Measurements from ENCODE around the gene ZNF3. TPM values are rescaled to one million over a fixed set of nuclear protein-coding genes. Genes with fewer than 3 reads are reported as not detected.
A peak's percentile ranks its signal among the peaks of the same experiment; 100 is the strongest.

ZNF3 gene
- total RNA-seq, 1 donor from 2014 or later = 12.9 TPM

GRCh38 chr7:100126931-100127865, 45.7 kb upstream of the ZNF3 start, which contains the start of gene MBLAC1:
MBLAC1 (plus strand) TSS chr7:100126967; CDS start chr7:100127396, 429 bp downstream.
- intact Hi-C loops (cut with micrococcal nuclease) = no loop called here
- TF ChIP-seq CTCF (IDR thresholded peaks at IDR 0.05; ENCODE audit: borderline replicate concordance) = no peak
- peaks cover 6% of the 10 kb centered on the region for H3K36me3 ChIP-seq
- peak within 1 kb of the TSS; percentile 99 for H3K4me3 ChIP-seq
- no peaks in the 10 kb centered on the region for H3K27me3 ChIP-seq (ENCODE audit: low read depth)
- peaks cover 43% of the 10 kb centered on the region for H3K4me1 ChIP-seq
- H3K27ac ChIP-seq (replicated peaks) = peak within 1 kb of the TSS; percentile 97
- peak; percentile 89 for DNase-seq
- H3K9me3 ChIP-seq (replicated peaks) = no peaks in the 10 kb centered on the region

- no peak for TF ChIP-seq CTCF (IDR thresholded peaks at IDR 0.05; ENCODE audit: borderline replicate concordance)
- no peak for DNase-seq
- Histone ChIP-seq H3K36me3 (peaks cover 6% of the 10 kb centered on the region), H3K27me3 (ENCODE audit: low read depth) (no peaks in the 10 kb centered on the region), H3K9me3 (replicated peaks) (no peaks in the 10 kb centered on the region), H3K4me1 (peaks cover 41% of the 10 kb centered on the region), H3K4me3 (peak overlapping the region; percentile 99), H3K27ac (replicated peaks) (peak overlapping the region; percentile 97)
- intact Hi-C loops (cut with micrococcal nuclease) = no loop called here
Observed at GRCh38 chr7:100126239-100126930, 44.9 kb upstream of the ZNF3 start.

GRCh38 chr7:100124301-100125230, 43.0 kb upstream of the ZNF3 start:
- intact Hi-C loops (cut with micrococcal nuclease) = no loop called here
- Histone ChIP-seq H3K9me3 (replicated peaks) (no peaks in the 10 kb centered on the region), H3K4me3 (no peak overlapping the region), H3K36me3 (peaks cover 6% of the 10 kb centered on the region), H3K27ac (replicated peaks) (no peak overlapping the region), H3K27me3 (ENCODE audit: low read depth) (no peaks in the 10 kb centered on the region), H3K4me1 (peaks cover 50% of the 10 kb centered on the region)
- no peak for DNase-seq
- no peak for TF ChIP-seq CTCF (IDR thresholded peaks at IDR 0.05; ENCODE audit: borderline replicate concordance)

- no peak for DNase-seq
- TF ChIP-seq CTCF (IDR thresholded peaks at IDR 0.05; ENCODE audit: borderline replicate concordance) = no peak
- H3K9me3 ChIP-seq (replicated peaks) = no peaks in the 10 kb centered on the region
- intact Hi-C loops (cut with micrococcal nuclease) = no loop called here
- no peak overlapping the region for H3K27ac ChIP-seq (replicated peaks)
- no peak overlapping the region for H3K4me3 ChIP-seq
- H3K27me3 ChIP-seq (ENCODE audit: low read depth) = no peaks in the 10 kb centered on the region
- H3K4me1 ChIP-seq = peaks cover 54% of the 10 kb centered on the region
- peaks cover 6% of the 10 kb centered on the region for H3K36me3 ChIP-seq
Observed at GRCh38 chr7:100122568-100122967, 41.0 kb upstream of the ZNF3 start.

- Histone ChIP-seq H3K4me1 (peaks cover 49% of the 10 kb centered on the region), H3K36me3 (peaks cover 6% of the 10 kb centered on the region), H3K4me3 (no peak overlapping the region), H3K27me3 (ENCODE audit: low read depth) (no peaks in the 10 kb centered on the region), H3K27ac (replicated peaks) (no peak overlapping the region), H3K9me3 (replicated peaks) (no peaks in the 10 kb centered on the region)
- no peak for DNase-seq
- no peak for TF ChIP-seq CTCF (IDR thresholded peaks at IDR 0.05; ENCODE audit: borderline replicate concordance)
- intact Hi-C loops (cut with micrococcal nuclease) = no loop called here
Observed at GRCh38 chr7:100122067-100122466, 40.5 kb upstream of the ZNF3 start.
